ENCODE measurements around the gene CEACAM19.

DNA sequence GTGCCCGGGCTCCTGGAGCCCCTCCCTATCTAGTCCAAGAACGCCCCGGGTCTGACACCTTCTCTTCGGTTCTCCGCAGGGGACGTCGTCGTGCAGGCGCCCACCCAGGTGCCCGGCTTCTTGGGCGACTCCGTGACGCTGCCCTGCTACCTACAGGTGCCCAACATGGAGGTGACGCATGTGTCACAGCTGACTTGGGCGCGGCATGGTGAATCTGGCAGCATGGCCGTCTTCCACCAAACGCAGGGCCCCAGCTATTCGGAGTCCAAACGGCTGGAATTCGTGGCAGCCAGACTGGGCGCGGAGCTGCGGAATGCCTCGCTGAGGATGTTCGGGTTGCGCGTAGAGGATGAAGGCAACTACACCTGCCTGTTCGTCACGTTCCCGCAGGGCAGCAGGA lies 24.1 kb upstream of the CEACAM19 start:
- TF ChIP-seq, protein P1, sequence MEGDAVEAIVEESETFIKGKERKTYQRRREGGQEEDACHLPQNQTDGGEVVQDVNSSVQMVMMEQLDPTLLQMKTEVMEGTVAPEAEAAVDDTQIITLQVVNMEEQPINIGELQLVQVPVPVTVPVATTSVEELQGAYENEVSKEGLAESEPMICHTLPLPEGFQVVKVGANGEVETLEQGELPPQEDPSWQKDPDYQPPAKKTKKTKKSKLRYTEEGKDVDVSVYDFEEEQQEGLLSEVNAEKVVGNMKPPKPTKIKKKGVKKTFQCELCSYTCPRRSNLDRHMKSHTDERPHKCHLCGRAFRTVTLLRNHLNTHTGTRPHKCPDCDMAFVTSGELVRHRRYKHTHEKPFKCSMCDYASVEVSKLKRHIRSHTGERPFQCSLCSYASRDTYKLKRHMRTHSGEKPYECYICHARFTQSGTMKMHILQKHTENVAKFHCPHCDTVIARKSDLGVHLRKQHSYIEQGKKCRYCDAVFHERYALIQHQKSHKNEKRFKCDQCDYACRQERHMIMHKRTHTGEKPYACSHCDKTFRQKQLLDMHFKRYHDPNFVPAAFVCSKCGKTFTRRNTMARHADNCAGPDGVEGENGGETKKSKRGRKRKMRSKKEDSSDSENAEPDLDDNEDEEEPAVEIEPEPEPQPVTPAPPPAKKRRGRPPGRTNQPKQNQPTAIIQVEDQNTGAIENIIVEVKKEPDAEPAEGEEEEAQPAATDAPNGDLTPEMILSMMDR (IDR thresholded peaks at IDR 0.05) = no peak
- no peak for TF ChIP-seq EP300 (IDR thresholded peaks at IDR 0.05)
- no peak for TF ChIP-seq POLR2A (IDR thresholded peaks at IDR 0.05)
